GM12872 (cell line): ENCODE results near the gene FBRSL1.

ENCODE experiments used
- CTCF ChIP-seq: IDR thresholded peaks from 3 replicates; pipeline ENCODE4 v1.5.1; 2011; ENCODE audit warnings: low read depth, mild to moderate bottlenecking, low read length, moderate library complexity; ENCODE audit not compliant: insufficient read depth

Gene FBRSL1

GRCh38 chr12:132533584-132533958 is 43.6 kb downstream of the FBRSL1 start:
- no peak for TF ChIP-seq CTCF

GRCh38 chr12:132534076-132534475 is 44.1 kb downstream of the FBRSL1 start:
- TF ChIP-seq CTCF: no peak

- TF ChIP-seq CTCF: no peak
These were observed 45.1 kb downstream of the FBRSL1 start for GRCh38 chr12:132535019-132535418.

GRCh38 chr12:132536102-132536876 is 46.3 kb downstream of the FBRSL1 start:
- TF ChIP-seq CTCF: no peak

- TF ChIP-seq CTCF: no peak
These were observed 47.1 kb downstream of the FBRSL1 start for GRCh38 chr12:132537049-132537448.

- no peak for TF ChIP-seq CTCF
These were observed 48.1 kb downstream of the FBRSL1 start for GRCh38 chr12:132537836-132538662.

GRCh38 chr12:132538663-132538990 is 48.7 kb downstream of the FBRSL1 start:
- TF ChIP-seq CTCF: no peak
